C4-2B (cell line): ENCODE measurements around the gene COQ5.

ENCODE experiments used
- CTCF ChIP-seq: fragments of 450-650 bp; conservative IDR thresholded peaks from 2 replicates; pipeline ENCODE4 v1.5.1; 2017; ENCODE audit warnings: mild to moderate bottlenecking
- ZFX ChIP-seq: fragments of 450-650 bp; IDR thresholded peaks from 2 replicates; pipeline ENCODE4 v1.6.1; 2017

DNA sequence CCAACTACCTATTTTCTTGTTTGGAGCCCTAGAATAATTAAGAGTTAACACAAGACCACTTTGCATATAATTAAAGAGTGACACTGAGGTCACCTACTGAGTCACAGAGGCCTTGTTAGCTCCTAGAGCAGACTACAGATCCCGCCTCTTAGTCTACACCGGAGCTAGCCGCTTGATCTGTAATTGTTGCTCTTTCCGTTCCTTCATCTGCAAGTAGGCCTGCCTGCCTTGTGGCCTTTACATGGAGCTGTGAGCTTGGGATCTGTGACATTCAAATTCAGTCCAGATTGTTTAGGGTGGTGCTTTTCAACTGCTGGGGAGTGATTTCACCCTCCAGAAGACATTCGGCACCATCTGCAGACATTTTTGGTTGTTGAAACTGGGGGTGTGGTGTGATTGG lies 38.6 kb downstream of the COQ5 start:
- TF ChIP-seq CTCF (no peak), ZFX (no peak)
